GM12891 (cell line): ENCODE data around the gene DUSP10.

Experiments used
- DNase-seq: peaks from one replicate; pipeline ENCODE4 v3.0.0; 2011; ENCODE audit warnings: low spot score; ENCODE audit not compliant: insufficient read length
- FAIRE-seq: peaks from 2 replicates; lab custom pipeline; 2011; peaks lifted over from hg19 to GRCh38; lab: Jason Lieb, UNC
- PAX5 ChIP-seq: IDR thresholded peaks from 2 replicates; pipeline ENCODE4 v1.6.1; 2011; ENCODE audit warnings: low read length, moderate library complexity, mild to moderate bottlenecking; ENCODE audit not compliant: insufficient read depth, severe bottlenecking
- POLR2A ChIP-seq: IDR thresholded peaks from 2 replicates; pipeline ENCODE4 v1.6.1; 2011; ENCODE audit warnings: low read depth, low read length, control low read depth
- POLR2AphosphoS5 ChIP-seq: IDR thresholded peaks from 2 replicates; pipeline ENCODE4 v1.6.1; 2011; ENCODE audit warnings: low read depth, low read length, control low read depth
- POU2F2 ChIP-seq: IDR thresholded peaks from 2 replicates; pipeline ENCODE4 v1.6.1; 2011; ENCODE audit warnings: low read depth, mild to moderate bottlenecking, control low read depth, low read length, moderate library complexity
- SPI1 ChIP-seq: IDR thresholded peaks from 2 replicates; pipeline ENCODE4 v1.6.1; 2011; ENCODE audit warnings: low read depth, low read length, control low read depth
- TAF1 ChIP-seq: IDR thresholded peaks from 2 replicates; pipeline ENCODE4 v1.6.1; 2011; ENCODE audit warnings: low read depth, low read length, control low read depth

The DUSP10 gene

DNA sequence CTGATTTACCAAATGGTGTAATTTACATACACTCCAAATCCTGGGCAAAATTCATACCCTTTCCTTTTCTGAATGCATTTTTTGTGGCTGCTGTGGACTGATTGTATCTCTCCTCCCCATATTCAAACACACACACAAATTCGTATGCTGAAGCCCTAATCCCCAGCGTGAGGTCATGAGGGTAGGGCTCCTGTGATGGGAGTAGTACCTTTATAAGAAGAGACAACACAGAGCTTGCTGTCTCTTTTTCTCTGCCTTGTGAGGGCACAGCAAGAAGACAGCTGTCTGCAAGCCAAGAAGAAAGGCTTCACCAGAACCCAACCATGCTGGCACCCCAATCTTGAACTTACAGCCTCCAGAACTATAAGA, 24.4 kb downstream of the DUSP10 start:
- no peak for TF ChIP-seq PAX5
- no peak for TF ChIP-seq POU2F2
- no peak for TF ChIP-seq POLR2A
- TF ChIP-seq TAF1 = no peak
- TF ChIP-seq POLR2AphosphoS5 = no peak
- no peak for TF ChIP-seq SPI1
- DNase-seq (no peak), FAIRE-seq (no peak)

DNA sequence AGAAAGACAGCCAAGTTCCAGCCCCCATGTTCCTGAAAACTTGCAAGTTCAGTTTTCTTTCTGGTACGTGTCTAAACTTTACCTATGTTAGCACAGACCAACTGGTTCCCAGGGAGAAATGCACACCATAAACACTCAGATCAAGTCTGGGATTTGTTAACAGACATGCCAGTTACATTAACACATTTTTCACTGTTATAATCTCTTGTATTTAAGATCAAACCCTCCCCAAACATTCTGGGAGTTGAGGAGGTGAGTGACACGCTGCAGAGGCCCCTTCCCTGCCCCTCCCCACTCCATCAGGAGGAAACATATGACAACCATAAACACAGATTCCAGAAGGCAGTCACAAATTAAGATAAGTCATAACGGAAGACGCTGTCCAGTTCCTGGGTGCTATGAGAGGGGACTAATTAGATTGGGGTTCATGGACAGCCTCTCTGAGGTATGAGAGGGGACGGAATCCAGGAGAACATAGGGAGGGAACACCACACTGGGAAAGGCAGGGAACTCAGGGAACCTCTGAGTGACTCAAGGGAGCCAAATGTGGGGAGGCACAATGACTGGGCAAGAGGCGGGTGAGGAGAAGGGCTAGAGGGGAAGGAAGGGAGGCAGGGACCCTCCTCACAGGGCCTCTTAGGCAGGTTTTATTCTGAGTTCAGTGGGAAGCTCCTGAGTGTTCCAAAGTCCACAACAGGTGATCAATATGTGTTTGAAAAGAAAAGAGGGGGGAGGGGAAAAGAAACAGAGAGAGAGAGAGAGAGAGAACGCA, 25.0 kb downstream of the DUSP10 start:
- TF ChIP-seq SPI1 (no peak), POLR2A (no peak), TAF1 (no peak), POU2F2 (no peak), PAX5 (no peak), POLR2AphosphoS5 (no peak)
- DNase-seq (no peak), FAIRE-seq (no peak)

- FAIRE-seq = peak; percentile 33
- DNase-seq = no peak
- TF ChIP-seq TAF1 = no peak
- TF ChIP-seq PAX5 = no peak
- no peak for TF ChIP-seq POU2F2
- TF ChIP-seq POLR2A = no peak
- TF ChIP-seq SPI1 = no peak
- no peak for TF ChIP-seq POLR2AphosphoS5
Observed at GRCh38 chr1:221715321-221716169, 26.3 kb downstream of the DUSP10 start.

DNA sequence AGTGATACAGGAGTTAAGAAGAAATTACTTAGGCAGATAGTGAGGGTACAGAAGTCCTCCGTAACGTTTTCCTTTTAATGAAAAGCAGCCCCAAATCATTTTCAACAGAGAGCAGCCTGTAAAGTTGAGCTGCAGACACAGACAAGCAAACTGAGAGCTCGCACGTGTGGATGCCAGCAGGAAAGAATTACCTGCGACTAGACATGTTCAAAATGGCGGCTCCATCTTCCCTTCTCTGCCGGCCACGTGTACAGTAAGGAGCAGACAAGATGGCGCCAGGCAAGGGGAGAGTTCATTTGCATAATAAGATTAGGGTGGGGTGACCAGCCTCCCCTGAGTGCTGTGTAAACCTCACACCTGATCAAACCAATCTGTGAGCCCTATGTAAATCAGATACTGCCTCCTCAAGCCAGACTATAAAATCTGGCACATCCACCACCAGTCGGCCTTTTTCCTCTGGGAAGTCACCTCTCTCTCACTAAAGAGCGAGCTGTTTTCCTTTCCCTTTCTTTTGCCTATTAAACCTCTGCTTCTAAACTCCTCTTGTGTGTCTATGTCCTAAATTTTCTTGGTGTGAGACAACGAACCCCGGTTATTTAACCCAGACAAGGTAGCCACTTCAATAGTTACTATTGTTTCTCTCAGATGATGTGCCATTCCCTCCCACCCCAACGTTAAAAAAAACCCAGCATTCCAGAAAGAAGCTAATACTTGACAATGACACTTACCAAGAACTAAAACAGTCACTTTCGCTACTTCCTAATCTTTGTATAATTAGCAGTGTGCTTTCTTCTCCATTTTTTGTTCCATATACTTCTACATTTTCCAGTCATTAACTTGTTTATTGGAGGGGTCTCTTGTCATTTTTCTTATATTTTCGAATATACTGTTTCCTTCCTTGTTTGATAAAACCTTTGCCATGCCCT, 27.4 kb downstream of the DUSP10 start:
- DNase-seq = no peak
- TF ChIP-seq POU2F2 (peak; percentile 34; the same call in 1 of the 2 replicates), PAX5 (no peak)
- FAIRE-seq = peak; percentile 43

GRCh38 chr1:221712776-221713431, 29.0 kb downstream of the DUSP10 start:
- TF ChIP-seq TAF1 = no peak
- no peak for TF ChIP-seq PAX5
- no peak; the same call in 1 of the 2 replicates for TF ChIP-seq POLR2A
- peak; percentile 49; the same call in 1 of the 2 replicates for TF ChIP-seq POLR2AphosphoS5
- peak; percentile 82 for TF ChIP-seq SPI1
- peak; percentile 81; the same call in 1 of the 2 replicates for TF ChIP-seq POU2F2
- FAIRE-seq = peak; percentile 91
- no peak for DNase-seq

DNA sequence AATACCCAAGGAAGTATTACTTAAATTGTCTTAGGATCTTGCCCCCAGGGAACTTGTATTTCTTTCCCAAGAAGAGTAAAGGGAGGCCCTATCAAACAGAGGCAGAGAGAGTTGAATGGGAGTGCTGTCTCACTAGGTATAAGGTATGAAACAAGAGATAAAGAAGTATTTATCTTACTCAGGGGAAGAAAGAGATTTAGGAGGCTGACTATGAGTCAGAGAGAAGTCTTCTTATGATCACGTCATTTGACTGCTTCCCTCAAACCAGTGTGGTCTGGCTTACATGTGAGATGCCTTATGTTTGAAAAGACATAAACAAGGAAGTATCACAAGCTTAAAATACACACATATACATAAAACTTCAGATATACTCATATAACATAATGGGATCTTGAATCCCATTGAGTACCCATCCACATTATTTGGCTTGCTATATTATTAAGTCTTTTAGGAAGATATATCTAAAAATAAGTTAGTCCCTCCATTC, 29.6 kb downstream of the DUSP10 start:
- FAIRE-seq (peak; percentile 71), DNase-seq (no peak)
- TF ChIP-seq POLR2A (no peak), PAX5 (no peak), SPI1 (0 out of 2 replicates have a peak, but pooled peaks have one; percentile 6), TAF1 (no peak), POLR2AphosphoS5 (no peak), POU2F2 (no peak)

GRCh38 chr1:221711656-221712055, 30.2 kb downstream of the DUSP10 start:
- FAIRE-seq (no peak), DNase-seq (no peak)
- no peak for TF ChIP-seq POLR2A
- TF ChIP-seq POLR2AphosphoS5 = no peak
- no peak for TF ChIP-seq PAX5
- no peak for TF ChIP-seq TAF1
- no peak for TF ChIP-seq POU2F2

GRCh38 chr1:221711063-221711577, 30.8 kb downstream of the DUSP10 start:
- DNase-seq (no peak), FAIRE-seq (no peak)
- TF ChIP-seq SPI1 (no peak), TAF1 (no peak), POLR2A (no peak), POU2F2 (no peak), PAX5 (no peak), POLR2AphosphoS5 (no peak)

- DNase-seq = no peak
- FAIRE-seq = peak; percentile 71
- TF ChIP-seq POLR2AphosphoS5 (0 out of 2 replicates have a peak, but pooled peaks have one; percentile 25), TAF1 (no peak)
Observed at GRCh38 chr1:221709854-221710253, 32.0 kb downstream of the DUSP10 start.
